H1 (cell line): ENCODE data around the gene NHLH1. TPM values are rescaled to one million over a fixed set of nuclear protein-coding genes. Genes with fewer than 3 reads are reported as not detected.

Experiments
- CTCF ChIA-PET: fragments of 300-600 bp; sonication (Branson Sonifier 250); formaldehyde crosslinking; loops from one replicate; lab custom pipeline; 2021; ENCODE audit not compliant: partially characterized antibody; lab: Charles Lee
- POLR2A ChIA-PET: fragments of 300-600 bp; sonication (Branson Sonifier 250); formaldehyde crosslinking; loops from one replicate; lab custom pipeline; 2021; ENCODE audit warnings: inconsistent platforms; ENCODE audit not compliant: partially characterized antibody; lab: Charles Lee
- DNase-seq, 2 experiments: peaks; one replicate each; pipeline versions ENCODE4 v3.0.0 to v3.0.0-alpha.2; 2010 to 2022; ENCODE audit warnings: low spot score in 2 of 2, low read depth in 1 of 2, mixed read lengths in 1 of 2
- FAIRE-seq: peaks from 2 replicates; lab custom pipeline; 2011; peaks lifted over from hg19 to GRCh38; lab: Jason Lieb, UNC
- H2AFZ ChIP-seq: 2 replicates; pipeline ENCODE4 v1.8.1; 2012; ENCODE audit warnings: low read length, inconsistent platforms
- H2AK5ac ChIP-seq: 2 replicates; pipeline ENCODE4 v1.6.1; 2013; ENCODE audit warnings: low read depth, low read length
- H2BK120ac ChIP-seq: replicated peaks from 2 replicates; pipeline ENCODE3; 2013; ENCODE audit warnings: low read depth, low read length, inconsistent platforms
- H2BK12ac ChIP-seq: 2 replicates; pipeline ENCODE4 v1.6.1; 2013; ENCODE audit warnings: low read depth, low read length
- H2BK15ac ChIP-seq: 2 replicates; pipeline ENCODE4 v1.6.1; 2013; ENCODE audit warnings: low read length
- H2BK20ac ChIP-seq: 2 replicates; pipeline ENCODE4 v1.6.1; 2013; ENCODE audit warnings: low read length
- H2BK5ac ChIP-seq: 2 replicates; pipeline ENCODE4 v1.6.1; 2013; ENCODE audit warnings: low read depth, low read length
- H3K14ac ChIP-seq: 2 replicates; pipeline ENCODE4 v1.6.1; 2013; ENCODE audit warnings: inconsistent platforms; ENCODE audit not compliant: insufficient read length
- H3K18ac ChIP-seq: 2 replicates; pipeline ENCODE4 v1.6.1; 2013; ENCODE audit warnings: low read length; ENCODE audit errors: extremely low read depth
- H3K23ac ChIP-seq: 2 replicates; pipeline ENCODE4 v1.6.1; 2013; ENCODE audit warnings: inconsistent platforms; ENCODE audit not compliant: insufficient read length
- H3K23me2 ChIP-seq: 2 replicates; pipeline ENCODE4 v1.6.1; 2013; ENCODE audit warnings: low read depth, low read length
- H3K27ac ChIP-seq: 2 replicates; pipeline ENCODE4 v1.6.1; 2011; ENCODE audit warnings: low read depth, low read length, inconsistent platforms
- H3K27me3 ChIP-seq, 4 experiments: replicated peaks in 1 of 4; 1 replicate in 1 of 4; 2 replicates in 3 of 4; pipeline versions ENCODE4 v1.6.1 to v1.8.1; 2011 to 2013; ENCODE audit warnings: low read length in 3 of 4, mild to moderate bottlenecking in 3 of 4, inconsistent platforms in 2 of 4, mixed read lengths in 2 of 4, moderate library complexity in 1 of 4; ENCODE audit not compliant: control insufficient read depth in 3 of 4, insufficient read depth in 3 of 4; ENCODE audit errors: extremely low read depth in 1 of 4
- H3K36me3 ChIP-seq, 4 experiments: 2 replicates each; pipeline versions ENCODE4 v1.6.1 to v1.8.1; 2011 to 2013; ENCODE audit warnings: mild to moderate bottlenecking in 4 of 4, low read length in 3 of 4, moderate library complexity in 2 of 4, control low read depth in 1 of 4, inconsistent platforms in 1 of 4; ENCODE audit not compliant: insufficient read depth in 4 of 4, control insufficient read depth in 2 of 4
- H3K4ac ChIP-seq: replicated peaks from 2 replicates; pipeline ENCODE3; 2013; ENCODE audit warnings: low read length, low read depth, mixed read lengths, inconsistent platforms; ENCODE audit not compliant: insufficient read length
- H3K4me1 ChIP-seq, 4 experiments: replicated peaks in 1 of 4; 1 replicate in 1 of 4; 2 replicates in 3 of 4; pipeline versions ENCODE4 v1.6.1 to v1.8.1; 2011 to 2013; ENCODE audit warnings: low read length in 3 of 4, inconsistent platforms in 2 of 4, mixed read lengths in 1 of 4; ENCODE audit not compliant: insufficient read depth in 4 of 4, control insufficient read depth in 3 of 4
- H3K4me2 ChIP-seq, 2 experiments: 2 replicates each; pipeline versions ENCODE4 v1.6.1 to v1.8.1; 2011 to 2013; ENCODE audit warnings: low read depth in 2 of 2, low read length in 2 of 2, control low read depth in 1 of 2, inconsistent platforms in 1 of 2, mild to moderate bottlenecking in 1 of 2; ENCODE audit not compliant: insufficient read depth in 1 of 2
- H3K4me3 ChIP-seq, 4 experiments: fragments of 200-600, 300-600 bp in 1 of 4; sonication (generic), shearing (Covaris generic), sonication (Bioruptor Twin) in 1 of 4; 2 replicates each; pipeline versions ENCODE4 v1.5.1 to v1.8.1; 2011 to 2016; ENCODE audit warnings: low read length in 4 of 4, low read depth in 3 of 4, control low read depth in 2 of 4, inconsistent platforms in 2 of 4, mild to moderate bottlenecking in 2 of 4, mixed read lengths in 1 of 4, moderate library complexity in 1 of 4; ENCODE audit not compliant: insufficient read depth in 2 of 4; ENCODE audit errors: extremely low read depth in 1 of 4
- H3K56ac ChIP-seq: replicated peaks from 2 replicates; pipeline ENCODE3; 2013; ENCODE audit warnings: low read depth, mild to moderate bottlenecking, mixed read lengths, low read length, inconsistent platforms; ENCODE audit not compliant: insufficient read length
- H3K79me1 ChIP-seq: 2 replicates; pipeline ENCODE4 v1.6.1; 2013; ENCODE audit warnings: low read depth, low read length, control low read depth
- H3K79me2 ChIP-seq, 2 experiments: 2 replicates each; pipeline versions ENCODE4 v1.6.1 to v1.8.1; 2012 to 2013; ENCODE audit warnings: low read length in 2 of 2, mild to moderate bottlenecking in 2 of 2, inconsistent platforms in 1 of 2; ENCODE audit not compliant: insufficient read depth in 2 of 2, control insufficient read depth in 1 of 2
- H3K9ac ChIP-seq, 4 experiments: replicated peaks in 1 of 4; 1 replicate in 1 of 4; 2 replicates in 3 of 4; pipeline versions ENCODE4 v1.6.1 to v1.8.1; 2011 to 2013; ENCODE audit warnings: low read depth in 3 of 4, low read length in 3 of 4, control low read depth in 2 of 4, mild to moderate bottlenecking in 2 of 4, moderate library complexity in 2 of 4, inconsistent platforms in 1 of 4; ENCODE audit errors: extremely low read depth in 1 of 4
- H3K9me3 ChIP-seq, 2 experiments: 2 replicates each; pipeline versions ENCODE4 v1.6.1 to v1.8.1; 2012 to 2013; ENCODE audit warnings: mild to moderate bottlenecking in 2 of 2, moderate library complexity in 2 of 2, control low read depth in 1 of 2, inconsistent platforms in 1 of 2, low read depth in 1 of 2, low read length in 1 of 2, mixed read lengths in 1 of 2; ENCODE audit not compliant: insufficient read depth in 2 of 2
- H4K20me1 ChIP-seq, 2 experiments: replicated peaks in 1 of 2; 2 replicates each; pipeline versions ENCODE3 to v1.8.1; 2011 to 2013; ENCODE audit warnings: inconsistent platforms in 2 of 2, low read length in 2 of 2, mild to moderate bottlenecking in 1 of 2; ENCODE audit not compliant: insufficient read depth in 2 of 2, control insufficient read depth in 1 of 2
- H4K5ac ChIP-seq: 2 replicates; pipeline ENCODE4 v1.6.1; 2013; ENCODE audit warnings: low read length, low read depth, mixed read lengths, inconsistent platforms; ENCODE audit not compliant: insufficient read length
- H4K8ac ChIP-seq: 2 replicates; pipeline ENCODE4 v1.8.0; 2013; ENCODE audit warnings: mild to moderate bottlenecking, moderate library complexity, low read length, inconsistent platforms; ENCODE audit not compliant: insufficient read depth; ENCODE audit errors: extremely low read depth
- H4K91ac ChIP-seq: replicated peaks from 2 replicates; pipeline ENCODE3; 2013; ENCODE audit warnings: low read length, mixed read lengths, inconsistent platforms; ENCODE audit not compliant: insufficient read length
- BACH1 ChIP-seq: IDR thresholded peaks from 2 replicates; pipeline ENCODE4 v1.6.1; 2012; ENCODE audit warnings: low read length, improper control_type of control experiment
- CTBP2 ChIP-seq: IDR thresholded peaks from 2 replicates; pipeline ENCODE4 v1.7.0; 2011; ENCODE audit warnings: borderline replicate concordance, mild to moderate bottlenecking, moderate library complexity, mixed read lengths, low read length; ENCODE audit not compliant: insufficient read depth, insufficient read length
- CTCF ChIP-seq, 3 experiments: IDR thresholded peaks; 1 replicate in 2 of 3; 2 replicates in 1 of 3; pipeline versions ENCODE4 v1.5.1 to v1.6.1; 2011; ENCODE audit warnings: low read length in 3 of 3, mild to moderate bottlenecking in 3 of 3, inconsistent platforms in 2 of 3, low read depth in 1 of 3, moderate library complexity in 1 of 3; ENCODE audit not compliant: insufficient read depth in 1 of 3; ENCODE audit errors: control extremely low read depth in 1 of 3
- EGR1 ChIP-seq: IDR thresholded peaks from 2 replicates; pipeline ENCODE4 v1.6.1; 2011; ENCODE audit warnings: low read depth, low read length, borderline replicate concordance
- EZH2 ChIP-seq: fragments of 200-600 bp; sonication (generic); IDR thresholded peaks from 2 replicates; pipeline ENCODE4 v1.7.1; 2012; ENCODE audit warnings: low read depth, mild to moderate bottlenecking, moderate library complexity, low read length, inconsistent platforms; ENCODE audit not compliant: severe bottlenecking
- GTF2F1 ChIP-seq: IDR thresholded peaks from 2 replicates; pipeline ENCODE4 v1.6.1; 2012; ENCODE audit warnings: low read depth, low read length, improper control_type of control experiment, borderline replicate concordance
- JUN ChIP-seq: IDR thresholded peaks from 2 replicates; pipeline ENCODE4 v1.6.1; 2011; ENCODE audit warnings: low read depth, mild to moderate bottlenecking, improper control_type of control experiment, low read length
- NRF1 ChIP-seq: IDR thresholded peaks from 2 replicates; pipeline ENCODE4 v1.6.1; 2011; ENCODE audit warnings: mild to moderate bottlenecking, low read depth, low read length, improper control_type of control experiment
- SP1 ChIP-seq: IDR thresholded peaks from 2 replicates; pipeline ENCODE4 v1.6.1; 2011; ENCODE audit warnings: low read depth, low read length
- TBP ChIP-seq: IDR thresholded peaks from 2 replicates; pipeline ENCODE4 v1.6.1; 2011; ENCODE audit warnings: low read depth, low read length, improper control_type of control experiment
- WGBS, 2 experiments: shearing (Covaris generic) in 1 of 2; methylation state at CpG; one replicate each; pipeline versions ENCODE4 v1.1.6 to v1.1.7; 2013 to 2015; ENCODE audit warnings: low lambda C conversion rate in 2 of 2, mixed read lengths in 2 of 2, inconsistent platforms in 1 of 2, low coverage in 1 of 2, missing lambda C conversion rate in 1 of 2; ENCODE audit not compliant: insufficient replicate concordance in 2 of 2, insufficient coverage in 1 of 2, insufficient read length in 1 of 2; ENCODE audit errors: extremely low coverage in 1 of 2, missing lambda C conversion rate in 1 of 2; 5-methylcytosine and 5-hydroxymethylcytosine counted together
- polyA plus RNA-seq, 7 experiments: library from polyadenylated mRNA; depleted of rRNA in 3 of 7; stranded (reverse) in 5 of 7; unstranded in 2 of 7; fragments of >200 nt in 5 of 7; fragments of 200-250 nt in 2 of 7; gene quantifications; 1 replicate in 5 of 7; 2 replicates in 1 of 7; 4 replicates in 1 of 7; pipeline versions ENCODE4 v1.2.1 to v1.2.3, GENCODE V29; 2011 to 2013; ENCODE audit warnings: missing spikeins in 2 of 7, mixed read lengths in 2 of 7
- total RNA-seq: library from RNA; stranded (reverse); fragmentation: NEBNext Ultra II Directional; extraction: Animal tissue kit (Norgen Biotek cat#: 25700); gene quantifications from 2 replicates; pipeline ENCODE4 v1.2.1, GENCODE V29; 2021

NHLH1 gene
- total and polyA plus RNA-seq, 2 of the 8 experiments (the other 6 are each of a cell fraction or from before 2014, with no cell fraction given): 0.39 to 0.91 TPM

GRCh38 chr1:160370561-160371345, 3.9 kb downstream of the NHLH1 start:
- peaks cover 8 to 17% (median 12%) of the 10 kb centered on the region in 4 experiments for H3K4me1 ChIP-seq
- POLR2A ChIA-PET: interaction anchor here (1.1 to 11.6 kb wide), 4 partner anchors 12 to 126 kb away, joined by 3 to 244 read pairs (median 4); partner anchors contain the start of genes NHLH1 and VANGL2
- H3K27ac ChIP-seq: no peak overlapping the region
- H3K9me3 ChIP-seq: no peaks in the 10 kb centered on the region
- no peak overlapping the region for H3K4ac ChIP-seq
- H2BK20ac ChIP-seq: no peak overlapping the region
- H2BK5ac ChIP-seq: no peak overlapping the region
- H3K79me1 ChIP-seq: no peaks in the 10 kb centered on the region
- H3K36me3 ChIP-seq: no peaks in the 10 kb centered on the region
- no peak overlapping the region for H4K91ac ChIP-seq
- DNase-seq (no peak), FAIRE-seq (no peak)
- H3K56ac ChIP-seq: no peak overlapping the region
- H2AFZ ChIP-seq: no peak overlapping the region
- H3K14ac ChIP-seq: no peak overlapping the region
- H2AK5ac ChIP-seq: no peak overlapping the region
- H4K8ac ChIP-seq: peak overlapping the region; percentile 15; the same call in 1 of the 2 replicates
- no peaks in the 10 kb centered on the region for H3K23me2 ChIP-seq
- no peaks in the 10 kb centered on the region for H3K79me2 ChIP-seq
- TF ChIP-seq EZH2 (no peak), SP1 (no peak), JUN (no peak), CTCF (IDR thresholded peaks at IDR 0.05; ENCODE audit: control extremely low read depth in 1 of 3, insufficient read depth in 1 of 3, low read depth in 1 of 3, low read length in 3 of 3) (no peak), TBP (no peak), CTBP2 (no peak), GTF2F1 (no peak), EGR1 (no peak), BACH1 (no peak), NRF1 (no peak)
- no peak overlapping the region for H3K4me2 ChIP-seq
- no peak overlapping the region for H3K9ac ChIP-seq
- no peak overlapping the region for H3K18ac ChIP-seq
- H3K23ac ChIP-seq: no peak overlapping the region
- no peak overlapping the region for H2BK12ac ChIP-seq
- H3K27me3 ChIP-seq: no peaks in the 10 kb centered on the region
- 92% methylated on average over 33 of the region's 42 CpGs; no CpG with 5 or more reads in 1 of the 2 experiments for WGBS, 2 experiments
- H4K5ac ChIP-seq: no peak overlapping the region
- no peak overlapping the region for H3K4me3 ChIP-seq
- H2BK15ac ChIP-seq: 0 out of 2 replicates have a peak overlapping the region, but pooled peaks have one; percentile 46
- CTCF ChIA-PET: interaction anchor here (0.8 to 15.1 kb wide), 4 partner anchors 15 to 79 kb away, joined by 3 to 683 read pairs (median 13); partner anchors contain the start of genes NCSTN and NHLH1
- no peaks in the 10 kb centered on the region for H4K20me1 ChIP-seq
- no peak overlapping the region for H2BK120ac ChIP-seq
